ENCODE measurements around the gene PRR13. TPM values are rescaled to one million over a fixed set of nuclear protein-coding genes. Genes with fewer than 3 reads are reported as not detected.

The PRR13 gene
- total and polyA plus RNA-seq, 2 of the 13 experiments (the other 11 are each of a cell fraction or from before 2014, with no cell fraction given), result 65.0 to 102 TPM

DNA sequence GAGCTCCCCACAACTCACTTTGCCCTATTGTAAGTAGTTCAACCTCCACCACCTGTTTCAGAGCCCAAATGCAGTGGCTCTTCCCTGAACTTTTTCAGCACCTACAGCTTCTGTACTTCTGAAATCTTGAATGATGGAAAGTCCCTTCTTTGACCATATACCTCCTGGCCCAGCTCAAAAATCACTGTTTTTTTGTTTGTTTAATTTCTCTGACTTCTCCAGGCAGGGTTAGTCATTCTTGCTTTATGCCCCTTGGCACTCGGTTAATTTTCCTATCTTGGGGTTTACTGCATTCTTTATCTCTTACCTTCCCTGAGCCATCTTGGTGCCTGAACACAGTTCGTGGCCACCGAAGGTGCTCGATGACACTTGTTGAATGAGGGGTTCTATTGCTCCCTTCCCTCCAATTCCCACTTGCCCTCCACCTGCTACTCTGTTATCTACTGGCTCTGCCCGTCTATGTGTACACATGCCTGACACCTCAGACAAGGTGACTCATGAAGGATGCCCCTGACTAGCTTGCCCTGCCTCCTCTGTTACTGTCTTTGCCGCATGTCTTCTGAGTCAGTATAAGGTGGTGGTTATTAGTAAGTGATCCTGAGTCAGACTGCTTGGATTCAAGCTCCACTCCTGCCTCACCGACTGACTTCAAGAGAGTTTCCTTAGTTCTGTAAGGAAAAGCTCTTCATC lies 13.5 kb upstream of the PRR13 start (continued):
- no peak for TF ChIP-seq ZNF282 (IDR thresholded peaks at IDR 0.05; ENCODE audit: partially characterized antibody)
- TF ChIP-seq ZFP1 (CRISPR knock-in tag; IDR thresholded peaks at IDR 0.05), result no peak
- TF ChIP-seq ZNF7 (CRISPR knock-in tag; IDR thresholded peaks at IDR 0.05), result 0 out of 2 replicates have a peak, but pooled peaks have one; percentile 33
- no peak for TF ChIP-seq TBL1XR1 (IDR thresholded peaks at IDR 0.05; ENCODE audit: borderline replicate concordance, low read length, partially characterized antibody)
- TF ChIP-seq U2AF1 (optimal IDR thresholded peaks at IDR 0.05; ENCODE audit: low read depth, low read length), result no peak
- no peak for TF ChIP-seq RELA (CRISPR knock-in tag; IDR thresholded peaks at IDR 0.05)
- TF ChIP-seq FOXA1 (IDR thresholded peaks at IDR 0.05), result no peak
- TF ChIP-seq FOXA1 (CRISPR knock-in tag; IDR thresholded peaks at IDR 0.05), result peak; percentile 55; the same call in 1 of the 2 replicates
- no peak for TF ChIP-seq ZNF550 (CRISPR knock-in tag; IDR thresholded peaks at IDR 0.05; ENCODE audit: borderline replicate concordance)
- TF ChIP-seq TBX3 (IDR thresholded peaks at IDR 0.05; ENCODE audit: borderline replicate concordance), result peak; percentile 54; the same call in 1 of the 2 replicates
- TF ChIP-seq, protein P1, sequence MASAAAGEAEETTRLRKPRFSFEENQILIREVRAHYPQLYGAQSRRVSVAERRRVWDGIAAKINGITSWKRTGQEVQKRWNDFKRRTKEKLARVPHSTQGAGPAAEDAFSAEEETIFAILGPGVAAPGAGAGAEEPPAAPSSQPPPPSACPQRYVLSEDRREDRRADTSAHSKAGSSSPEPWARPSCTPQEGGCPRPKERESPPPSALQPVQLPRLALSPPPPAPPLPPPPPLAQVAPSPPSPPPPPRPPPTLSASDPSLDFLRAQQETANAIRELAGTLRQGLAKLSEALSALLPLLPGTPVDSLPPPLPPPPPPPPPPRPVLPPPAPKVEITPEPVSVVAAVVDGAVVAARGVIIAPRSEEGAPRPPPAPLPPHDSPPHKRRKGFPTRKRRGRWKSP (CRISPR knock-in tag; IDR thresholded peaks at IDR 0.05), result no peak
- no peak for TF ChIP-seq XBP1 (CRISPR knock-in tag; IDR thresholded peaks at IDR 0.05)
- peak; percentile 65 for TF ChIP-seq FOXA3 (CRISPR knock-in tag; IDR thresholded peaks at IDR 0.05)
- TF ChIP-seq, protein P2, sequence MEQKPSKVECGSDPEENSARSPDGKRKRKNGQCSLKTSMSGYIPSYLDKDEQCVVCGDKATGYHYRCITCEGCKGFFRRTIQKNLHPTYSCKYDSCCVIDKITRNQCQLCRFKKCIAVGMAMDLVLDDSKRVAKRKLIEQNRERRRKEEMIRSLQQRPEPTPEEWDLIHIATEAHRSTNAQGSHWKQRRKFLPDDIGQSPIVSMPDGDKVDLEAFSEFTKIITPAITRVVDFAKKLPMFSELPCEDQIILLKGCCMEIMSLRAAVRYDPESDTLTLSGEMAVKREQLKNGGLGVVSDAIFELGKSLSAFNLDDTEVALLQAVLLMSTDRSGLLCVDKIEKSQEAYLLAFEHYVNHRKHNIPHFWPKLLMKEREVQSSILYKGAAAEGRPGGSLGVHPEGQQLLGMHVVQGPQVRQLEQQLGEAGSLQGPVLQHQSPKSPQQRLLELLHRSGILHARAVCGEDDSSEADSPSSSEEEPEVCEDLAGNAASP (CRISPR knock-in tag; IDR thresholded peaks at IDR 0.05; ENCODE audit: borderline replicate concordance), result no peak
- TF ChIP-seq TGIF2 (CRISPR knock-in tag; IDR thresholded peaks at IDR 0.05), result no peak
- TF ChIP-seq ZFX (CRISPR knock-in tag; IDR thresholded peaks at IDR 0.05; ENCODE audit: low read depth), result no peak
- TF ChIP-seq FOSL2 (CRISPR knock-in tag; IDR thresholded peaks at IDR 0.05), result peak; percentile 86

Measured in HepG2 (cell line).